MM.1S (cell line): ENCODE measurements around the gene POLD2.

Experiments
- DNase-seq: peaks from one replicate; pipeline ENCODE4 v3.0.0-alpha.2; 2015
- H2AFZ ChIP-seq: fragments of 300-600 bp; sonication (generic); 2 replicates; pipeline ENCODE4 v1.6.0; 2016; ENCODE audit warnings: antibody characterized with exemption, low read length
- H3F3A ChIP-seq: fragments of 300-600 bp; sonication (generic); 2 replicates; pipeline ENCODE4 v1.6.1; 2016; ENCODE audit warnings: mild to moderate bottlenecking, antibody characterized with exemption, low read length, moderate library complexity, mixed read lengths; ENCODE audit not compliant: insufficient read depth
- H3K27ac ChIP-seq: fragments of 300-600 bp; sonication (generic); 2 replicates; pipeline ENCODE4 v1.5.1; 2016; ENCODE audit warnings: mild to moderate bottlenecking, low read length
- H3K27me3 ChIP-seq: fragments of 300-600 bp; sonication (generic); replicated peaks from 2 replicates; pipeline ENCODE4 v1.6.0; 2016; ENCODE audit warnings: low read length; ENCODE audit not compliant: insufficient read depth
- H3K36me3 ChIP-seq: fragments of 300-600 bp; sonication (generic); replicated peaks from 2 replicates; pipeline ENCODE4 v1.6.1; 2016; ENCODE audit warnings: mild to moderate bottlenecking, low read length, mixed read lengths; ENCODE audit not compliant: insufficient read depth
- H3K4me1 ChIP-seq: fragments of 300-600 bp; sonication (generic); 2 replicates; pipeline ENCODE4 v1.6.1; 2016; ENCODE audit warnings: low read length, mixed read lengths
- H3K4me2 ChIP-seq: fragments of 300-600 bp; sonication (generic); 2 replicates; pipeline ENCODE4 v1.6.0; 2016; ENCODE audit warnings: low read depth, low read length
- H3K4me3 ChIP-seq: fragments of 300-600 bp; sonication (generic); 2 replicates; pipeline ENCODE4 v1.5.1; 2016; ENCODE audit warnings: low read length, mixed read lengths
- H3K79me2 ChIP-seq: fragments of 300-600 bp; sonication (generic); 2 replicates; pipeline ENCODE4 v1.6.1; 2016; ENCODE audit warnings: mixed run types, low read length, mixed read lengths
- H3K9ac ChIP-seq: fragments of 300-600 bp; sonication (generic); 2 replicates; pipeline ENCODE4 v1.6.1; 2016; ENCODE audit warnings: low read length, mixed read lengths
- H3K9me2 ChIP-seq: fragments of 300-600 bp; sonication (generic); replicated peaks from 2 replicates; pipeline ENCODE4 v1.6.1; 2016; ENCODE audit warnings: mild to moderate bottlenecking, low read length, mixed read lengths; ENCODE audit not compliant: insufficient read depth
- H3K9me3 ChIP-seq: fragments of 300-600 bp; sonication (generic); replicated peaks from 2 replicates; pipeline ENCODE4 v1.6.1; 2016; ENCODE audit warnings: mild to moderate bottlenecking, low read length, mixed read lengths; ENCODE audit not compliant: insufficient read depth
- H4K20me1 ChIP-seq: fragments of 300-600 bp; sonication (generic); 2 replicates; pipeline ENCODE4 v1.6.1; 2016; ENCODE audit warnings: mild to moderate bottlenecking, low read length, moderate library complexity, mixed read lengths; ENCODE audit not compliant: insufficient read depth
- EZH2 ChIP-seq: fragments of 300-600 bp; sonication (generic); optimal IDR thresholded peaks from 2 replicates; pipeline ENCODE3; 2017; ENCODE audit warnings: low read depth, mild to moderate bottlenecking, antibody characterized with exemption, low read length, mixed read lengths
- EZH2phosphoT487 ChIP-seq: fragments of 300-600 bp; sonication (generic); IDR thresholded peaks from 2 replicates; pipeline ENCODE4 v1.6.1; 2018; ENCODE audit warnings: antibody characterized with exemption, low read length
- TF ChIP-seq, protein P1 (sequence below): fragments of 300-600 bp; sonication (generic); IDR thresholded peaks from 2 replicates; pipeline ENCODE4 v1.5.1; 2016; ENCODE audit warnings: antibody characterized with exemption, low read length, mixed read lengths

The POLD2 gene

DNA sequence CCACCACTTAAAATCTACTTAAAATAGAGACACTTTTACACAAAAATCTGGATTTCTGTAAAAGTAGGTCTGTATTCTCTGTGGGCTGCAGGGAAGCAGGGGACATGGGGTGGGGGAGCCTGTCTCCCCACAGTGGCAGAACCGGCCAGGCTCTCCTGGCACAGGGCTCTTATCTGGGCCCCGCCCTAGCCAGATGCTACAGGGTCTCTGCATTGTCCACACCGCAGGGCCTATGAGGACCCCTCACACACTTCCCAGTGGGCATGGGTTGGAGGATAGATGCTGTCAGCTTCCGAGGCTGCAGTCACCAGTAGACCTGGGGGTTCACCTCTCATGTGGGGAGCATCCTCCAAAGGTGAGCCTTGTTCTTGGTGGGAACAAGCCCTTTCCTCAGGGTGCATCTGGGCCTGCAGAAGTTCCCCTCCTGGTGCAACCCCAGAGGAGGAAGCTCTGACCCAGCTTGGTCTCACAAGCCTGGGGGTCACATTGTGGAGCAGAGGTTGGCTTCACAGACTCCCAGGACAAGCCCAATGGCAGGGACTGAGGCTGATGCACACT is 33.2 kb upstream of the POLD2 start:
- Histone ChIP-seq H3K9me3 (no peaks in the 10 kb centered on the region), H3K4me3 (no peak overlapping the region), H3K4me1 (no peaks in the 10 kb centered on the region), H2AFZ (no peak overlapping the region), H3K9me2 (no peaks in the 10 kb centered on the region), H3K27ac (no peak overlapping the region), H3F3A (no peaks in the 10 kb centered on the region), H3K27me3 (no peaks in the 10 kb centered on the region), H3K9ac (no peak overlapping the region), H3K4me2 (no peak overlapping the region), H3K36me3 (no peaks in the 10 kb centered on the region), H4K20me1 (no peaks in the 10 kb centered on the region), H3K79me2 (no peaks in the 10 kb centered on the region)
- DNase-seq, result no peak
- TF ChIP-seq, protein P1, sequence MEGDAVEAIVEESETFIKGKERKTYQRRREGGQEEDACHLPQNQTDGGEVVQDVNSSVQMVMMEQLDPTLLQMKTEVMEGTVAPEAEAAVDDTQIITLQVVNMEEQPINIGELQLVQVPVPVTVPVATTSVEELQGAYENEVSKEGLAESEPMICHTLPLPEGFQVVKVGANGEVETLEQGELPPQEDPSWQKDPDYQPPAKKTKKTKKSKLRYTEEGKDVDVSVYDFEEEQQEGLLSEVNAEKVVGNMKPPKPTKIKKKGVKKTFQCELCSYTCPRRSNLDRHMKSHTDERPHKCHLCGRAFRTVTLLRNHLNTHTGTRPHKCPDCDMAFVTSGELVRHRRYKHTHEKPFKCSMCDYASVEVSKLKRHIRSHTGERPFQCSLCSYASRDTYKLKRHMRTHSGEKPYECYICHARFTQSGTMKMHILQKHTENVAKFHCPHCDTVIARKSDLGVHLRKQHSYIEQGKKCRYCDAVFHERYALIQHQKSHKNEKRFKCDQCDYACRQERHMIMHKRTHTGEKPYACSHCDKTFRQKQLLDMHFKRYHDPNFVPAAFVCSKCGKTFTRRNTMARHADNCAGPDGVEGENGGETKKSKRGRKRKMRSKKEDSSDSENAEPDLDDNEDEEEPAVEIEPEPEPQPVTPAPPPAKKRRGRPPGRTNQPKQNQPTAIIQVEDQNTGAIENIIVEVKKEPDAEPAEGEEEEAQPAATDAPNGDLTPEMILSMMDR, result no peak
- TF ChIP-seq EZH2phosphoT487, result no peak

DNA sequence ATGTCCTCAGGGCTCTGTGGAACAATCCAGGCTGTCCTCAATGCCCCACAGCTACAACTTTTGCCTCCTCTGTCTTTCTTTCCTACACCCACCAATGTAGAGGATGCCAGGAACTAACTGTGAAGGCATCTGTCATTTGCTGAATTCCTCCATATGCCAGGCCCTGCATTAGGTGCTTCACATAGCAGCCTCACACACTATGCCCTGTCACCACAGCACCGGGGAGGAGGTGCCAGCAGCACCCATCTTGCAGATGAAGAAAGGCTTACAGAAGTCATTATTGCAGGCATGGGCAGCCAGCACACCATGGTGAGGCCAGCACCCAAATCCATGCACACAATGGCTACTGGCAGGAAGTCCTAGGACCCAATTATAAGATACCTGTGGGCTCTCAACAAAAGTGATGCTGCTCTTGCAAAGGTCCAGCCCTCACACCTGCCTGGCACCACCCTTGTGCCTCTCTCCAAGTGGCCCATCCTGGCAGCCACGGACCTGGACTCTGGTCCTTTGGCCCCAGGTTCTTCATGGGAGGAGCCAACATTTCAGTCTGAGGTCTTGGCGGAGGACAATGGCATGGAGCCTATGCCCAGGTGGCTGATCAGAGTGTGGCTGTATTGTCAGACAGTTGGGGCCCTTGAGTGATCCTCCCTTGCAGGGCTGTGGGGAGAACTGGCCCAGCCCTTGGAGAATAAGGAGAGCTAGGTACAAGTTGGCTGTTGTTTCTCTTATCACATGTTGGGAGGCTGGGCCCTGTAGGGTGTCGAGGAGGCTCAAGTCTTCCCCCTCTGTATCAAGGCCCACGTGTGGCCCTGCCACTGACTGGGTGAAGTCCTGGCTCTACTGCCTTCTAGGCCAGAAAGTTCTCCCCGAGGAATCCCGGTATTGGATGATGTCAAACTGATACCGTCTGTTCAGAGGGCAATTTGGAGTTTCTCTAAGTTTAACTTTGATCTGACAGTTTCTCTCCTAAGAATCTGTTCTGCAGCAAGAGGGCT is 32.1 kb upstream of the POLD2 start:
- Histone ChIP-seq H4K20me1 (no peaks in the 10 kb centered on the region), H3K4me2 (no peak overlapping the region), H2AFZ (no peak overlapping the region), H3K9ac (no peak overlapping the region), H3K9me3 (no peaks in the 10 kb centered on the region), H3K79me2 (no peaks in the 10 kb centered on the region), H3K27me3 (no peaks in the 10 kb centered on the region), H3K27ac (no peak overlapping the region), H3K9me2 (no peaks in the 10 kb centered on the region), H3K4me3 (no peak overlapping the region), H3K36me3 (no peaks in the 10 kb centered on the region), H3F3A (no peaks in the 10 kb centered on the region), H3K4me1 (no peaks in the 10 kb centered on the region)
- TF ChIP-seq EZH2phosphoT487 (no peak), EZH2 (no peak)
- TF ChIP-seq, protein P1, result no peak
- no peak for DNase-seq

DNA sequence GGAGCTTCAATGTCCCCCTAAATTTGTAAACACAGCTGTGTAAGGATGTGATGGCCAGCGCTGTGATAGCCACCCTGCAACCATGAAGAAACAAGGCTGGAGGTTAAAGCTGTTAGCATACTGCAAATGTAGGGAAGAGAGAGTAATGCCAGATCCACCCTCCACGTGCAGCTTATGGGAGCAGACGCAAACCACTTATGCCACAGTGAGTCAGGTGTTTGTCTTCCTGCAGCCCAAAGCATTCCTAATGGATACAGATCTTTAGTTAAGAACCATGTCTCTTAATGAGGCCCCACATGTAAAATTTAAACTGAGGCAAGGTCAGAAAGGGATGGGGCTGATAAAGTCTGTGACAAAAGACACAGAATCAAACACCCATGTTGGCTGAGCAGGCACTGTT is 31.4 kb upstream of the POLD2 start:
- Histone ChIP-seq H3K27ac (no peak overlapping the region), H3F3A (no peaks in the 10 kb centered on the region), H3K9me3 (no peaks in the 10 kb centered on the region), H2AFZ (no peak overlapping the region), H4K20me1 (no peaks in the 10 kb centered on the region), H3K4me3 (no peak overlapping the region), H3K4me1 (no peaks in the 10 kb centered on the region), H3K4me2 (no peak overlapping the region), H3K9ac (no peak overlapping the region), H3K79me2 (no peaks in the 10 kb centered on the region), H3K9me2 (no peaks in the 10 kb centered on the region), H3K27me3 (no peaks in the 10 kb centered on the region), H3K36me3 (no peaks in the 10 kb centered on the region)
- DNase-seq, result no peak
- TF ChIP-seq EZH2phosphoT487, result no peak
- TF ChIP-seq, protein P1, result no peak
- no peak for TF ChIP-seq EZH2
